Fibroblast of lung (primary cell): ENCODE results near the gene HNRNPL. TPM values are rescaled to one million over a fixed set of nuclear protein-coding genes. Genes with fewer than 3 reads are reported as not detected.
"Not testable (repeated sequence)": the region's sequence is repeated elsewhere in the genome, so short reads cannot be mapped to it uniquely, and the experiment has no call there.

Source experiments
- DNase-seq, 2 donors: peaks; one replicate each; pipeline versions ENCODE4 v3.0.0 to v3.0.0-alpha.2; 2010; ENCODE audit warnings: low read depth in 2 of 2
- H2AFZ ChIP-seq: 2 replicates; pipeline ENCODE4 v1.5.1; 2012; ENCODE audit warnings: low read length, control low read depth, inconsistent platforms
- H3K27ac ChIP-seq: 2 replicates; pipeline ENCODE4 v1.5.1; 2011; ENCODE audit warnings: low read length, control low read depth; ENCODE audit not compliant: insufficient read depth
- H3K27me3 ChIP-seq: 2 replicates; pipeline ENCODE4 v1.5.1; 2011; ENCODE audit warnings: mild to moderate bottlenecking, low read length; ENCODE audit not compliant: control insufficient read depth, insufficient read depth
- H3K36me3 ChIP-seq: 2 replicates; pipeline ENCODE4 v1.5.1; 2011; ENCODE audit warnings: low read length; ENCODE audit not compliant: control insufficient read depth, insufficient read depth
- H3K4me1 ChIP-seq: 2 replicates; pipeline ENCODE4 v1.5.1; 2011; ENCODE audit warnings: low read length; ENCODE audit not compliant: control insufficient read depth, insufficient read depth; ENCODE audit errors: extremely low read depth
- H3K4me2 ChIP-seq: 2 replicates; pipeline ENCODE4 v1.5.1; 2011; ENCODE audit warnings: low read length, control low read depth; ENCODE audit not compliant: insufficient read depth; ENCODE audit errors: extremely low read depth
- H3K4me3 ChIP-seq, 4 experiments: fragments of 200-600 bp in 1 of 4; sonication (generic) in 1 of 4; replicated peaks in 1 of 4; 2 replicates each; pipeline ENCODE4 v1.5.1; 2011 to 2016; ENCODE audit warnings: low read length in 4 of 4, low read depth in 3 of 4, mild to moderate bottlenecking in 3 of 4, control low read depth in 2 of 4, inconsistent platforms in 1 of 4, mixed read lengths in 1 of 4; ENCODE audit not compliant: insufficient read depth in 1 of 4; ENCODE audit errors: control extremely low read depth in 1 of 4
- H3K79me2 ChIP-seq: 2 replicates; pipeline ENCODE4 v1.5.1; 2012; ENCODE audit warnings: mild to moderate bottlenecking, low read length, inconsistent platforms; ENCODE audit not compliant: control insufficient read depth, insufficient read depth
- H3K9ac ChIP-seq: 2 replicates; pipeline ENCODE4 v1.5.1; 2011; ENCODE audit warnings: mild to moderate bottlenecking, low read length, control low read depth; ENCODE audit not compliant: insufficient read depth
- H3K9me3 ChIP-seq: 2 replicates; pipeline ENCODE4 v1.5.1; 2012; ENCODE audit warnings: low read depth, low read length; ENCODE audit not compliant: control insufficient read depth, insufficient read depth
- H4K20me1 ChIP-seq: 2 replicates; pipeline ENCODE4 v1.5.1; 2011; ENCODE audit warnings: low read length; ENCODE audit not compliant: control insufficient read depth, insufficient read depth; ENCODE audit errors: extremely low read depth
- CTCF ChIP-seq, 2 donors: IDR thresholded peaks in 1 of 2; conservative IDR thresholded peaks in 1 of 2; 1 replicate in 1 of 2; 2 replicates in 1 of 2; pipeline ENCODE4 v1.5.1; 2011 to 2012; ENCODE audit warnings: low read length in 2 of 2, control low read depth in 1 of 2, inconsistent platforms in 1 of 2, low read depth in 1 of 2, mild to moderate bottlenecking in 1 of 2
- EZH2 ChIP-seq: IDR thresholded peaks from 2 replicates; pipeline ENCODE4 v1.5.1; 2012; ENCODE audit warnings: low read length, control low read depth, mild to moderate bottlenecking; ENCODE audit errors: missing control alignments
- polyA plus RNA-seq, 2 donors: library from polyadenylated mRNA; depleted of rRNA in 1 of 2; stranded (reverse) in 1 of 2; unstranded in 1 of 2; fragments of >200 nt; gene quantifications; 2 replicates each; pipeline ENCODE4 v1.2.1, GENCODE V29; 2011 to 2012; ENCODE audit warnings: missing spikeins in 1 of 2
- total RNA-seq: library from RNA; depleted of rRNA; stranded (reverse); fragments of >200 nt; gene quantifications from 2 replicates; pipeline ENCODE4 v1.2.1, GENCODE V29; 2014

The HNRNPL gene
- total and polyA plus RNA-seq, 2 donors (not counting 1 experiment from before 2014, with no cell fraction given): 184 to 189 TPM

- H2AFZ ChIP-seq: no peak overlapping the region
- H3K9me3 ChIP-seq: no peaks in the 10 kb centered on the region
Observed at GRCh38 chr19:38856813-38857212, 7.0 kb upstream of the HNRNPL start.

GRCh38 chr19:38855751-38856150 is 6.0 kb upstream of the HNRNPL start:
- not testable (repeated sequence) for H3K4me2 ChIP-seq

More at GRCh38 chr19:38856813-38857212, 7.0 kb upstream of the HNRNPL start:
- H3K27ac ChIP-seq: no peak overlapping the region
- no peaks in the 10 kb centered on the region for H4K20me1 ChIP-seq
- H3K9ac ChIP-seq: no peak overlapping the region
- no peaks in the 10 kb centered on the region for H3K79me2 ChIP-seq
- H3K27me3 ChIP-seq: no peaks in the 10 kb centered on the region
- no peak for DNase-seq
- TF ChIP-seq CTCF (conservative IDR thresholded peaks at IDR 0.05 in 1 of 2, IDR thresholded peaks at IDR 0.05 in 1 of 2; ENCODE audit: low read depth in 1 of 2, low read length in 2 of 2) (no peak), EZH2 (no peak)
- no peak overlapping the region for H3K4me3 ChIP-seq
- no peaks in the 10 kb centered on the region for H3K4me1 ChIP-seq
- H3K4me2 ChIP-seq: no peak overlapping the region
- no peaks in the 10 kb centered on the region for H3K36me3 ChIP-seq

GRCh38 chr19:38854961-38855360 is 5.2 kb upstream of the HNRNPL start:
- H3K36me3 ChIP-seq, H3K4me2 ChIP-seq, H4K20me1 ChIP-seq, H3K4me1 ChIP-seq, H3K4me3 ChIP-seq, H3K79me2 ChIP-seq, H3K27ac ChIP-seq, H3K9ac ChIP-seq, H3K27me3 ChIP-seq, H3K9me3 ChIP-seq, DNase-seq, H2AFZ ChIP-seq: not testable (repeated sequence)

More at GRCh38 chr19:38855751-38856150, 6.0 kb upstream of the HNRNPL start:
- H3K79me2 ChIP-seq, H3K27ac ChIP-seq, H3K9ac ChIP-seq, H3K4me1 ChIP-seq, H2AFZ ChIP-seq, H3K9me3 ChIP-seq, H3K27me3 ChIP-seq, H3K36me3 ChIP-seq, DNase-seq, H3K4me3 ChIP-seq, H4K20me1 ChIP-seq: not testable (repeated sequence)

GRCh38 chr19:38853214-38853613 is 3.4 kb upstream of the HNRNPL start:
- H3K4me3 ChIP-seq: peak overlapping the region in 3 of 4 experiments; percentile 66 to 87 (median 82)
- H4K20me1 ChIP-seq: no peaks in the 10 kb centered on the region
- no peak for DNase-seq
- peaks cover 9% of the 10 kb centered on the region for H3K79me2 ChIP-seq
- peak overlapping the region; percentile 74 for H2AFZ ChIP-seq
- peak overlapping the region; percentile 91 for H3K27ac ChIP-seq
- H3K9me3 ChIP-seq: no peaks in the 10 kb centered on the region
- peak overlapping the region; percentile 38 for H3K4me2 ChIP-seq
- no peak overlapping the region for H3K9ac ChIP-seq
- TF ChIP-seq EZH2 (no peak), CTCF (conservative IDR thresholded peaks at IDR 0.05 in 1 of 2, IDR thresholded peaks at IDR 0.05 in 1 of 2; ENCODE audit: low read depth in 1 of 2, low read length in 2 of 2) (no peak)
- no peaks in the 10 kb centered on the region for H3K36me3 ChIP-seq
- peaks cover 9% of the 10 kb centered on the region for H3K4me1 ChIP-seq
- H3K27me3 ChIP-seq: no peaks in the 10 kb centered on the region
